Measurements from ENCODE around the gene DNAH11.

DNA sequence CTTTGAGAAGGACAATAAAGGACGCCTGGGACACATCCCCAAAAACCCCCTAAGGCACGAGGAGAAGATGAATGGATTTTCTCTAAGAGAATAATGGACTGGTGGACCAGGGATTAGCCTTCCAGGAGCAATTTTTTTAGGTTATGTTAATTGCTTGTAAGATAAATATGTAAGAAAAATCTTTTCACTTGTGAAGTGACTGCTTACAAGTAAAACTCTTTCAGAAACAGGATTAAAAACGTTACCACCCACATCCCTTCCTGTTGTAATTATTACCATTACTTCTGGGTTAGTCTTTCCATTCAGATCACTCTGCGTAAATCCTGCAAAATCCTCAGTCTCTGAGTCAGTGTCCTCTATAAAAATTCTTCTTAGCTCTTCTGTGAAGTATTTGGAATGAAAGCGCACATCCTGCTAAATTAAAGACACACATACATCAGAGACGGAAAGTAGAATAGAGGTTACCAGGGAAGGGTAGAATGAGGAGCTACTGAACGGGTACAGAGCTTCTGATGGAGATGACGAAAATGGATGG lies 368.6 kb downstream of the DNAH11 start:
- TF ChIP-seq CTCF (IDR thresholded peaks at IDR 0.05 in 2 of 3, conservative IDR thresholded peaks at IDR 0.05 in 1 of 3; ENCODE audit: borderline replicate concordance in 1 of 3, insufficient read depth in 1 of 3, low read depth in 2 of 3, low read length in 2 of 3): no peak
- TF ChIP-seq EZH2phosphoT487 (IDR thresholded peaks at IDR 0.05; ENCODE audit: borderline replicate concordance): no peak
- TF ChIP-seq MAX (IDR thresholded peaks at IDR 0.05): no peak
- TF ChIP-seq POLR2A (IDR thresholded peaks at IDR 0.05; ENCODE audit: borderline replicate concordance, extremely low read depth, insufficient read depth, insufficient read length): no peak
- no peak for TF ChIP-seq SRF (IDR thresholded peaks at IDR 0.05; ENCODE audit: low read depth)
- no peak for TF ChIP-seq POLR2AphosphoS5 (IDR thresholded peaks at IDR 0.05; ENCODE audit: low read depth, low read length)
- no peak for TF ChIP-seq JUND (IDR thresholded peaks at IDR 0.05)
- no peak for TF ChIP-seq REST (IDR thresholded peaks at IDR 0.05; ENCODE audit: low read depth)
- no peak for TF ChIP-seq TCF7L2 (IDR thresholded peaks at IDR 0.05; ENCODE audit: borderline replicate concordance, extremely low read depth, insufficient read depth, insufficient read length)
- TF ChIP-seq ZNF274 (IDR thresholded peaks at IDR 0.05; ENCODE audit: low read depth, low read length): no peak
- TF ChIP-seq EZH2 (IDR thresholded peaks at IDR 0.05): no peak
- no peak for TF ChIP-seq YY1 (IDR thresholded peaks at IDR 0.05; ENCODE audit: extremely low read depth, insufficient replicate concordance, low read depth, low read length)
- no peak for TF ChIP-seq RAD21 (IDR thresholded peaks at IDR 0.05; ENCODE audit: low read depth)
- no peak for TF ChIP-seq EGR1 (IDR thresholded peaks at IDR 0.05; ENCODE audit: low read depth)

Measured in HCT116 (cell line).